Stimulated activated CD8-positive, alpha-beta memory T cell treated with anti-CD3 and anti-CD28 coated beads, Interleukin-7, amount 100 ng/mL, for 4 hours (primary cell): Measurements from ENCODE around the gene TXNRD1.
A peak's percentile ranks its signal among the peaks of the same experiment; 100 is the strongest.
"Not testable (repeated sequence)": the region's sequence is repeated elsewhere in the genome, so short reads cannot be mapped to it uniquely, and the experiment has no call there.

Experiments
- DNase-seq, 2 donors: peaks; one replicate each; pipeline ENCODE4 v3.0.0-alpha.2; 2020; ENCODE audit warnings: low read depth in 2 of 2

The TXNRD1 gene

DNA sequence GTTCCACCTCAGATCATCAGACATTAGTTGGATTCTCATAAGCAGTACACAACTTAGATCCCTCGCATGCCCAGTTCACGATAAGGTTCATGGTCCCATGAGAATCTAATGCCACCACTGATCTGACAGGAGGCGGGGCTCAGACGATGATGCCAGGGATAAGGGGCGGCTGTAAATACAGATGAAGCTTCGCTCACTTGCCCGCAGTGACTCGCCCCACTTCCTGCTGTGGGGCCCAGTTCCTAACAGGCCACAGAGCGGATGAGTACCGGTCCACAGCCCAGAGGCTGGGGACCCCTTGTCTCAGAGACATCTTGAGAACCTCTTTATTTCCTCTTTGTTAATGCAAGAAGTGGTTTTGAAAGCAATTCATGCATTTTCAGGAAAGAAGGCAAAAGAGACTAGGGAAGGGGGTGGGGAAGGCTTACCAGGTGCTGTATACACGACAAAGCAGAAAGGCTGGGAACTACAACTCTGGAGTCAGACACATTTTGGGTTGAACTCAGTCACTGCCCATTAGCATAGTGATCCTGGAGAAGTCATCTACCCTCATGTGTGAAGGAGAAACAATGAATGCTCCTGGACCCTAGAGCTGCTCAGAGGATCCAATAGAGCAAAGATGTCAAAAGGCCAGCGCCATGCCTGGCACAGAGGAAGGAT lies 156.6 kb downstream of the TXNRD1 start:
- peak in 1 of 2 donors; percentile 16 for DNase-seq

DNA sequence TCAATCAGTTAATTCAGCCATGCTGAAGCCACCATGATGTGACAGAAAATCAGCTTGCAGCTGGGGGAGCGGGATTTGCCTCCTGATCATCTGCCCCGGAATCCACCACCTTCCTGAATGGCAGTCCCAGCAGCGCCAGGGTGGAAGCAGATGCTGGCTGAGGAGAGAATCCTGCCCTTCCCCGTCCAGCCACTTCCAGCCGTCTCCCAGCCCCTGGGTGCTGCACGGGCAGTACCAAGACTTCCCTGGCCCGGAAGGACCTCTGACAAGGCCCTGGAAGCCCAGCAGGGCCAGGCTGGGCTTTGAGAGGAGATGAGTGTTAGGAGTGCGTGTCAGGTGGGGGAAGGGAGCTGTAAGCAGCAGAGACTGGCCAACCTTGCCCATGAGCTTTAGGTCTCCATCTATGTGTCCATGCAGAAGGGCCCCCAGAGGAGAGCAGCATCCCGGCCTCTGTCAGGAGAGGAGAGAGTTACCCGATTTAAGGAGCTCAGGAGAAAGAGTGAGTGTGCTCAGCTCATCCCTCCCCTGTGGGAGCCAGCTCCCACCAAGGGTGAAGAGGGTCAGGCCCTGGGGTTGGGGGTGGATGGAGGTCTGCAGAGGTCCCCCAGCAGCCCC lies 157.2 kb downstream of the TXNRD1 start:
- DNase-seq: no peak

DNA sequence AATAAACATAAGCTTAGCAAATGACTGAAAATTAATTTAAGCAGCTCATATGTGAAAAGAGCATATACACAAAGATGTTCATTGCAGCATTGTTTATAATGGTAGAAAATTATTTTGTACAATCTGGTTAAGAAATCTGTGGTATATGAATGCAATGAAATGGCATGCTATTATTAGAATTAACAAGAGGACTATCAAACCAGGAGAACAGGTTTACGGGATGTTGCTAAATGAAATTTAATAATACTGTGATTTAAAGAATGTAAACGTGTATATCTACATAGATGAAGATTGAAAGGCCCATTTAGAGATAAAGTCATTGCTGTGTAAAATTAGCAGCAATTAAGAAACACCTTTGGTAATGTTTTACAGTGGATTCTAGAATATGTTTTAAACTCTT lies 158.5 kb downstream of the TXNRD1 start:
- DNase-seq: no peak

DNA sequence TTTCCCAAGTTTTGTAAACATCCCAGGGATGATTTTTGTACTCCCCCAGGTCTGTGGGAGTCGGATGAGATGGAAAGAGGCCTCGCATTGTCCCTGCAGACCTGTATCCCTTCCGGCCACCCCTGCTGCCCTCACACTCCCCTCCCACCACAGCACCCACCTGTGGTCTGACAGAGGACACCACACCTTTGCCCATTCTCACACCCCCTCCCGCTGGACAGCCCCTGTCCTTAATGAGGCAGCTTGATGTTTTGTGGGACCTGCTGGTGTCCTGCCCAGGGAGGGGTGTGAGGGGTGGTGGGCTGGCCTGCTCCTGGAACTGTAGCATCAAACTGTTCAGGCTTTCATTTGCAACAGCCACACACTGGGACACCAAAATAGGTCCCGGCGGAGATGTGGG lies 159.2 kb downstream of the TXNRD1 start:
- no peak for DNase-seq

DNA sequence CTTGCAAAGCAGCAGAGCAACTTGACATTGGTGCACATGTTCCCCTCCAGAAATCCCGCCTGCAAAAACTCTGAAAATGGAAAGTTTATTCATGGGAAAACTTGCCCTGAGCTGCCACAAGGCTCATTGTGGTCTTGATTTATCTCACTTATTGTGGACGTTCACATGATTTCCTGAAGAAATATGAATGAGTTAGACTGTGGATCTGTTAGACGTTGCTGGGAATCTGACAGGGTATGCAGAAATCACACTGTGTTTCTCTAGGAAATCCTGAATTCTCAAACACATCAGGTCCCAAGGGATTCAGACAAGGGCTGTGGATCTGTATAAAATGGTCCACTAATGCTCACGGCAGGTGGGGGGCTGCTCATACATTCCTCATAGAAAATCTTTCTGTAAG lies 160.2 kb downstream of the TXNRD1 start:
- no peak for DNase-seq

DNA sequence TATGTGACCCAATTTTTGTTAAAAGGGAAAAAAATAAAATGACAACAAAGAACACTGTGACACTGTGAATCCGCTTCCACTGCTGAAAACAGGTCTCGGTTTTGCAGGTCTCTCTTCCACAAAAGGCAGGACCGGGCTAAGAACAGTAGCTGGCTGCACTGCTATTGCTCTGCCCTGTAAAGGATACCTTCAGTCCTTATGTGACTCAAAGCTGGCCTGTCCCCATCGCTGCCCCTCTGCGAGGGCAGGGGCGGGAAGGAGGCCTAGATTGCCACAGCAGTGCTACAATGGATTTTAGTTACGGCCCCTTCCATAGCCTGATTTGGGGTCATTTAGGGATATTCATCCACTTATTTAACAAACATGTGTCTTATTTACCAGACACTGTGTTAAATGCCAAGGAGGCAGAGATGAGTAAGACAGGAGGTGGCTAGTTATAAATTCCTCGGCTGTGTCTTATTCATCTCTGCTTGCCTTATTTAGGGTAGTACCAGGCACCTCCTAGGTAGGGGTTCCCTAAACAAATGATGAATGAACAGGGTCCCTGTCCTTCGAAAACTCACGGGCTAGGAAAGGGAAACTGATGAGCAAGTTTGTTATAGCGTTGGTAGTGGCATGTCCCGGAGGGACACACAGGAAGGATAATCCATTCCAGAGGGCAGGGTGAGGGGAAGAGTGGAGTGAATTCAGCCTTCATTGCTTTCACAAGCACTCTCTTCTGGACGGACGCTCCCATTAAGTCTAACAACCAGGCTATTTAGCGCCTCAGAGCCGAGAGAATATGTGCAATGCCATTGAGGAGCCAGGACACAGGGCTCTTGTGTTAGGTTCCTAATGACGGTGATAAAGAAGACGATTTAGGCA lies 161.3 kb downstream of the TXNRD1 start:
- no peak for DNase-seq

DNA sequence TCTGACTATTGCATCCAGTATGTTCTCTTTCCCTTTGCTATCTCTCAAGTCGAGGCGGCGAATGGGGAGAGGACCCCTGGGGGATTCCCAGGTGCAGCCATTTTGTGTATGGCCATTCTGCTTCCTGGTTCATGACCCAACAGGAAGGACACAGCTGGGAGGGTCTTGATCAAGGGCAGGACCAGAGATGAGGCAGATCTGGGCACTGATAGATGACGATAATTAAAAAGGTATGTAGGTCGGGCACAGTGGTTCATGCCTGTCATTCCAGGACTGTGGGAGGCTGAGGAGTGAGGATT lies 161.9 kb downstream of the TXNRD1 start:
- no peak for DNase-seq

DNA sequence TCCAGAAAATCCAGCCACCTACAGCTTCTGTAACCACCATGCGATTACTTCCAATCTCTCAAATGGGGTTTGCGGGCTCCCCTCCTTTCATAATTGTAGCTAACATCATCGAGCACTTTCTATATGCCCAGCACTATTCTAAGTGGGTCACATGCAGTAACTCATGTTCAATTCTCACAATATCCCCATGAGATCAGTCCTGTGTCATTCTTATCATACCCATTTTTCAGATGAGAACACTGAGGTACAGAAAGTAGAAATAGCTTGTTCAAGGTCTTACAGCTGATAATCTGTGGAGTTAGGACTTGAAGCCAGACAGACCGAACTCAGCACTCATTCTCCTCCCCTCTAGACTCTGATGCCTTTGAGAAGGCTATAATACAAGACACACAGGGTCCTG lies 162.8 kb downstream of the TXNRD1 start:
- no peak for DNase-seq

DNA sequence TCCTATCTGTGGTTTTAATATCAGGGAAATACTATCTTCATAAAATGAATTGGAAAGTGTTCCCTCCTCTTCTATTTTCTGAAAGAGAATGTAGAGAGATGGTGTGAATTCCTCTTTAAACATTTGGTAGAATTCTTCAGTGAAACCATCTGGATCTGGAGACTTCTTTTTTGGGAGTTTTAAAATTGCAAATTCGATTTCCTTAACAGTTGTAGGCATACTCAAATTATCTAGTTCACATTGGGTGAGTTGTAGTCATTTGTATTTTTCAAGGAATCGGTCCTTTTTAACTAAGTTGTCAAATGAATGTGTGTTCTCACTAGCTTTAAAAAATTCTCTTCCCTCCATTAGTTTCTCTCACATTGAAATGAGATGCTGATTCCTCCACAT lies 165.8 kb downstream of the TXNRD1 start:
- DNase-seq: no peak

DNA sequence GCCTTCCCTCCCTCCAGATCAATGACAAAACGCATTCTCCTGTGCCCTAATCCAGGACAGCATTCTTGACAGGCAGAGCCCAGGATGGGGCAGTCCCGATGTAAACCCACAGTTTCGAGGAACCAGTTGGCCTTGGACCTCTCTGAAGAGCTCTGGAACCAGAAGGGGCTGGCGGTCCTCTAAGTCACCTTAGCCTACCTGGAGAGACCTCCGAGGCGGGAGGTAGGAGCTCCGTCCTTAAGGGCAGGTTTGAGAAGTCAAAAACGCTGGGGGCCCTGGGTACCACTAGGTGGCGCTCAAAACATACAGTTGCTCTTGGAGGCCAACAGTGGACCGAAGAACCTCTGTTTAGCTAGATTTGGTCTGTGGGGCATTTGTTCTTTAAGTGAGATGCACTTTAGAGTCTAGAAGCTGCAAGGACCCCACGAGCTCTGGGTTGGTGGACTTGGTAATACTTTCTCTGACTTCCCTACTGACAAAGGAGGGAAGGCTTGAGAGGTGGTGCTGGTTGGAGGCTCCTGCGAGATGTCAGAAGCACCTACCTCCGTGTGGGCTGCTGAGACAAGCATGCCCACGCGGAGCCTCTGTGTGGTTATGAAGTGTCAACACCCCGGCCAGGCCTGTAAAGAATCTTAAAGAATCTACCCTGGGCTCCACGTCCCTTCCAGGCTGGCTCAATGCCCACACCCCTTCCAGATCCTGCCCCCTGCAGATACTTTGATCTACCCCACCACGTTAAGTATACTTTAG lies 166.3 kb downstream of the TXNRD1 start:
- peak; percentile 60 to 73 for DNase-seq

DNA sequence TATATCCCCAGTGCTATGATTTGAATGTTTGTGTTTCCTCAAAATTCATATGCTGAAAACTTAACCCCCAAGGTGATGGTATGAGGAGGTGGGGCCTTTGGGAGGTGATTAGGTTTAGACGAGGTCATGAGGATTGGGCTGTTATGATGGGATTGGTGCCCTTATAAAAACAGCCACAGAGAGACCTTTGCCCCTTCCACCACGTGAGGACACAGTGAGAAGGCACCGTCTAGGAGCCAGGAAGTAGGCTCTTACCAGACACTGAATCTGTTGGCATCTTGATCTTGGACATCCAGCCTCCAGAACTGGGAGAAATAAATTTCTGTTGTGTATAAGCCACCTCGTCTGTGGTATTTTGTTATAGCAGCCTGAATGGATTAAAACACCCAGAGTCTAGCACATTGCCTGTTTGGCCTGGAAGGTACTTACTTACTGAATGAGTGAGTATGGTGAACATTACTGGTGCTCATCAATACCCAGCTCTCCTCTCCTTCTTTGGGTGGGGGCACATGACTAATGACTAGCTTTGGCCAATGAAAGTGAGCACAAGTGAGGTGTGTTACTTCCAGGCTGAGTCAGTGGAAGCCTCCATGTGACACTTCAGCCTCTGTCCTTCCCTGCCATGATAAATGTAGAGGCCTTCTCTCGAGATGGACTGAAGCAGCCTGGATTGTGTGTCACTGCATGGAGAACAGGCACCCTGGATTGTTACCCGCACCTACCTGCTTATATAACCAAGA lies 168.7 kb downstream of the TXNRD1 start:
- no peak for DNase-seq

DNA sequence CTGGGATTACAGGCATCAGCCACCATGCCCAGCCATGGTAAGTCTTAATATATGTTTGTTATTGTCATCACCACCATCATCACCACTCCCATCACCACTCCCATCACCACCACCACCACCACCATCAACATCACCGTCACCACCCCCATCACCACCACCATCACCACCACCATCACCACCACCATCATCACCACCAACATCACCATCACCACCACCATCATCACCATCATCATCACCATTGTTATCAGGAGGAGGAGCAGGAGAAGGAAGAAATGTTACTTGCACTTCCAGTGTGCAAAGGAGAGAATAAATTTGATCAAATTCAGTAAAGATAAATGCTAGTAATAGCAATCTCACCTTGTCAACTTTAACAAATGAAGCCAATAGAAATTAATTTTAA lies 169.9 kb downstream of the TXNRD1 start:
- no peak for DNase-seq

DNA sequence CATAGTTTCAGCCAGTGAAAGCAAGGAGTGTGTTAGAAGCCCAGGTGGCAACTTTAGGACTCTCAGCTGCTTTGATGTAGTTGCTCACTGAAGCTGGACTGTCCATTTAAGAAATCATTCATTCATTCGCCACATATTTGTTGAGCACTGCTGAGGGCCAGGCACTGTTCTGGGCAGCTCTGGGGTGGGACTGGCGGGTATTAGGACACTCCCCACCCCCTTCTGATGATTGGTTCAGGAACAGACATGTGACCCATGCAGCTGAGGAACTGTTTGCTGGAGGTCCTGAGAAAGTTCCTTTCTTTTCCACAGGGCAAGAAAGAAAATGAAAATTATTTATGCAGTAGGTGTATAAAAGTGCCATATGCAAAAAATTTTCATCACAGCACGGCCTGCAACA lies 170.9 kb downstream of the TXNRD1 start:
- no peak for DNase-seq

DNA sequence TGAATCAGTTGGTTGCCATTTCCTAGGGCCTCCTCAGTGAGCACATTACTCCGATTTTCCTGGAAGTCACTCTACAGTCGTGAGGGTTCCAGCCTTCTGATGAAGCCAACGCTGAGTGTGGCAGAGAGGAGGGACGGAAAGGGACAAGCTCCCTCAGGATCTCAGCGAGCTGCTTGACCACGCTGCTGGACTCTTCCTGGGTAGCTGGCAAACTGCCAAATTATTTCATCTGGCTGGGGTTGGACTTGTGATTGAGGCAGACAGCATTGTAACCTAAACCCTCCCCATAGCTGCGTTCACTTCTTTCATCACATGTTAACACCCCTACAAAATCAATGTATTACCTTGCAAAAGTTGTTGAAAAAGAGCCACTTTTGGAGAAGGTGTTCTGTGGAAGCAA lies 171.6 kb downstream of the TXNRD1 start:
- DNase-seq: no peak

DNA sequence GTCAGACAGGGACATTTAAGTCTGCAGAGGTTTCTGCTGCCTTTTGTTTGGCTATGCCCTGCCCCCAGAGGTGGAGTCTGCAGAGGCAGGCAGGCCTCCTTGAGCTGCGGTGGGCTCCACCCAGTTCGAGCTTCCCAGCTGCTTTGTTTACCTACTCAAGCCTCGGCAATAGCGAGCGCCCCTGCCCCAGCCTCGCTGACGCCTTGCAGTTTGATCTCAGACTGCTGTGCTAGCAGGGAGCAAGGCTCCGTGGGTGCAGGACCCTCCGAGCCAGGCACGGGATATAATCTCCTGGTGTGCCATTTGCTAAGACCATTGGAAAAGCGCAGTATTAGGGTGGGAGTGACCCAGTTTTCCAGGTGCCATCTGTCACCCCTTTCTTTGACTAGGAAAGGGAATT lies 178.5 kb downstream of the TXNRD1 start:
- not testable (repeated sequence) for DNase-seq
